Activated T-cell treated with anti-CD3 and anti-CD28 coated beads, Interleukin-2, amount 50 U/mL, for 1 hour (primary cell): ENCODE data around the gene SURF6.
A peak's percentile ranks its signal among the peaks of the same experiment; 100 is the strongest.
"Not testable (repeated sequence)": the region's sequence is repeated elsewhere in the genome, so short reads cannot be mapped to it uniquely, and the experiment has no call there.

ENCODE experiments used
- DNase-seq: peaks from one replicate; pipeline ENCODE4 v3.0.0-alpha.2; 2020

SURF6 gene

GRCh38 chr9:133335924-133336811 is at the start of gene SURF6:
Gene SURF6 (minus strand): TSS chr9:133336188. CDS start chr9:133336132, 56 bp downstream.
- DNase-seq: peak; percentile 92

GRCh38 chr9:133385452-133385851 is 49.5 kb upstream of the SURF6 start:
- DNase-seq: no peak

DNA sequence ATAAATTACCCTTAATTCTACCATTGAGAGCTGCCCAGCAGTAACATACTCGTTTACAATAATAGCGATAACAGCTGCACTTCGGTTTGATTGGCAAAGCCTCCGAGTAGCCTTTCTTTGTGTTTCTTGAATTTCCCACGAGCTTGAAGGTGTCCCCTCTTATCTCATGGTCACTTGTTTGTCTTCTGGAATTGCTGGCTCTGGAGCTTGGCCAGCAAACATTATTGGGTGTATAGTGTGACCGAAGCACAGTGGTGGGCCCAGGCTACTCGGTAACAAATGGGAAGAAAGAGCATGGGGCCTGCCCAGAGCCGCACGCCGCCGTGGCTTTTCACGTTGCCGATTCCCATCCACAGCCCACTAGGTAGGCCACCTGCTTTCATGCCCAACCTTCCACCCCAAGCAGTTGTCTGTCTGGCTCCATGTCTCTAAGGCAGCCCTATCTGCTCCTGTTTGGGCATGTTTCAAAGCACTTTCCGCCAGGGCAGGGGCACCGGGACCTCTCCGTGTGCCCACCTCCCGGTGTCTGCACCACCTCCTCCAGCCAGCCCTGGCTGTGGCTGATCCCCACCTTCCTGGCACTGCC is 48.8 kb upstream of the SURF6 start:
- no peak for DNase-seq

DNA sequence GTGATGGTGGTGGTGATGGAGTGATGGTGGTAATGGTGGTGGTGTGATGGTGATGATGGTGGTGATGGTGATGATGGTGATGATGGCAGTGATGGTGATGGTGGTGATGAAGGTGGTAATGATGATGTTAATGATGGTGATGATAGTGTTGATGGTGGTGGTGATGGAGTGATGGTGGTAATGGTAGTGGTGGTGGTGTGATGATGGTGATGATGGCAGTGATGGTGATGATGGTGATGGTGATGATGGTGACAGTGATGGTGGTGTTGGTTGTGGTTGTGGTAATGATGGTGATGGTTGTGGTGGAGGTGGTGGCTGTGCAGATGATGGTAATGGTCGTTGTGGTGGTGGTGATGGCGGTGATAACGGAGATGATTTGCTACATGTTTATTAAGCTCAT is 47.5 kb upstream of the SURF6 start:
- DNase-seq: no peak

- no peak for DNase-seq
These were observed 46.6 kb upstream of the SURF6 start for GRCh38 chr9:133382507-133383141.

DNA sequence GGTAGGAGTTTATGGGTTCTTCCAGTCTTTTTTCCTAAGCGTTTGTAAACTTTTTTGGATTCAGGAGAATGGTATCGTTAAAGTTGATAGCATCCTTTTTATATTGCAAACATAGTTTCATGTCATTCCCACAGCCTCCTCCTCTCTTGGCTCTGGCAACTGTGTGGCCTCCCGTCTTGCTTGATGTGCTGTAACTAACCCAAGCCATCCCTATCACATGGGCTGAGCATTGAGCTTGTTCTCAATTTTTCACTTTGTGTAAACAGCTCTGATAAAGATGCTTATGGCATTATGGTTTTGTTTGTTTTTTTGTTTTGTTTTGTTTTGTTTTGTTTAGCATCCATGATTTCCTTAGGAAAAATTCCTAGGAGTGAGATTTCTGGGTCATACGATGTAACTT is 44.7 kb upstream of the SURF6 start:
- no peak for DNase-seq

DNA sequence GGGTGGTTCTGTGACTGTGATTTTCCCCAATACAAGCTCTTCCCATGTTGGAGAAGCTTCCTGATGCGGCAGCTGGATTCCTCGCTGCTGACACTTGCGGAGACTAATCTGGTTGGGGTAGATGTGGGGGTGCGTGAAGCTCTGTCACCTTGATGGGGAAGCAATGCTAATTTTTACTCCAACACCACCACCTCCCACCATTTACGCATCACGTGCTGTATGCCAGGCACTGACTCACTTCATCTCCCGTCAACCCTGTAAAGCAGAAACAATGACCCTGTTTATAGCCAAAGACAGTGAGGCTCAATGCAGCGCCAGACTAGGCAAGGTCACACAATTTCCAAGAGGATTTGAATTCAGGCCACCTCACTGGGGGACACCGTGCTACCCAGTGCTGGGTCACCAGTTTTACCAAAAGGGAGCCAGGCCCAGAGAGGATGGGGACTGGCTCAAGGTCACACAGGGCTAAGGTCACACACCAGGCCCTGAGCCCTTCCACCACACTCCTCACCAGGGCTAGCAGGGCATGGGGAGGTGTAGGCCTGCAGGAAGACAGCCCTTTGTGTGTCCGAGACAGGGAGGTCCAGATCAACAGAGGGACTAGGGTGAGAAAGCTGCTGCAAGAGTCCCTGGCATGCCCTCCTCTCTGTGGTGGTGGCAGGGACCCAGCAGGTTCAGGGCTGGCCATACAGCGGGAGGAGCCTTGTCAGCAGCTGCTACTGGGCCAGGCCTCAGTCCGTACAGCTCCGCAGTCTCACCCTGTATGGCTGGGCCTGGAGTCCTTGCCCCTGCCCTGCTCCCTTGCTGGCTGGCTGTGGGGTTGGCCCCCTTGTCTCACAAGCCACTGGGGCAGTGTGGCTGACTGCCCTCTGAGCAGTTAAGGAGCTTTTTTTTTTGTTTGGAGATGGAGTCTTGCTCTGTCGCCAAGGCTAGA is 43.4 kb upstream of the SURF6 start:
- DNase-seq: no peak

DNA sequence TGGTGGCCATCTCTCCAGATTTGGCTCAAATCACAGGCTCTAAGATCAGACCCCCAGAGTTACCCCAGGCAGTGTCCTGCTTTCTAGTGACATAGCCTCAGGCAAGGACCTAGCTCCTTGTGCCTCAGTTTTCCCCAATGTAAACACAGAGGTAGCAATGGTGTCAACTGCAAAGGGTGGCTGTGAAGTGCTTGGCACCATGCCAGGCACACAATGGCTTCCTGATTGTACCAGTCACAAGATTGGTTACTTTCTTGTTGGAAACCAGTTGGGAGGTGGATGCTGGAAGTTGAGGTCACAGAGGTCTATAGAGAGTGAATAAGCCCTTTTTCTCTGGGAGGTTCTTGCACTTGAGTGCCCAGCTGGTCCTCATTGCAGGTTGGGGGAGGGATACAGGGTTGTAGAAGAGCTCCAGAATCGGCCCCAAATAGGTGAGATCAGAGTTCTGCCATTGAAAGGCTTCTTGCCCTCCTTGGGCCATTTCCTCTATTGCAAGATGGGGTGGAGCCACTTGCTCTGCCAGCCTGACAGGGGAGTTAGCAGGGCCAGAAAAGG is 42.5 kb upstream of the SURF6 start:
- no peak for DNase-seq

DNA sequence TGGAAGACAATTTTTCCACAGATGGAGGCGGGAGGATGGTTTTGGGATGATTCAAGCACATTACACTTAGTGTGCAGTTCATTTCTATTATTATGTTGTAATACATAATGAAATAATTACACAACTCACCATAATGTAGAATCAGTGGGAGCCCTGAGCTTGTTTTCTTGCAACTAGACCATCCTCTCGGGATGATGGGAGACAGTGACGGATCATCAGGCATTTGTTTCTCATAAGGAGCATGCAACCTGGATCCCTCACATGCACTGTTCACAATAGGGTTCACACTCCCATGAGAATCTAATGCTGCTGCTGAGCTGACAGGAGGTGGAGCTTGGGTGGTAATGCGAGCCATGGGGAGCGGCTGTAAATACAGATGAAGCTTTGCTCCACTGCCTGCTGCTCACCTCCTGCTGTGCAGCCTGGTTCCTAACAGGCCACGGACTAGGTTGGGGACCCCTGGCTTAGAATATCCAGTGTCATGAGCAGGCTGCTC is 41.8 kb upstream of the SURF6 start:
- no peak for DNase-seq

- not testable (repeated sequence) for DNase-seq
These were observed 41.3 kb upstream of the SURF6 start for GRCh38 chr9:133377280-133377679.

DNA sequence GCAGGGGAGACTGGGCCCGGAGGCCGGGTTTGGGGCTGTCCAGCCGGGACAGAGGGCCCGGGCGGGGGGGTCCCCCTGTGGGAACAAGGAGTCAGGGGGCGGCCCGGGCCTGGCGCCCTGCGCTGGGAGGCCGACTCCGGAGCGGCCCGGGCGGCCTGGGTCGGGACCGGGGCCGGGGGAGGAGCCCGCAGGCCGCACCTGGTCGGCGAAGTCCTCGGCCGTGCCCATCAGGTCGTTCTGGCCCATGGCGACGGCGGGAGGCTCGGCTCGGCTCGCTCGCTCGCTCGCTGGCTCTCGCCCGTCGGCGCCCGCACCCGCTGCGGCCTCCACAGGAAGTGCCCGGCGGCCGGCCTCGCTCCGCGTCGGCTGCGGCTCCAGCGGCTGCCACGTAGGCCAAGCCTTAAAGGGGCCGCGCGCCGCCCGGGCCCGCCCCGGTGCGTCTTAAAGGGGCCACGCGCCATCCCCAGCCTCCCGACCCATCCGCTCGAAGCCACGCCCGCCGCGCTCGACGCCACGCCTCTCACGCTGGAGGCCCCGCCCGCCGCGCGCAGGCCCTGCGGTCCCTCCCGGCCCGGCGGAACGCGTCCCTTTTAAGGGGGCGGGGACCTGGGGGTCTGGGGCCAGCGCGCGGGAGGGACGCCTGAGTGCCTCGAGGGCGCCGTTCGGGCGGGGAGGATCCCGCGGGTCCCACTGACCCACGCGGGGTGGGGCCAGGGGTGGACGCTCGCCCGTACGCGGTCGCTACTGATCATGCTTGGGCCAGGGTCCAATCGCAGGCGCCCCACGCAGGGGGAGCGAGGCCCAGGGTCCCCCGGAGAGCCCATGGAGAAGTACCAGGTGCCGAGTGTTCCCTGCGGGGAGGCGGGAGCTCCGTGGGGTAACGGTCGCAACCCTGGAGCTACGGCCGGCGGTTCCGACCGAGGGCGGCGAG is 40.0 kb upstream of the SURF6 start, which contains the start of the genes STKLD1 and SURF4:
Gene STKLD1 (plus strand): TSS at position 643 of the 931 bp plus-strand sequence. CDS start 108 bp downstream, at position 751.
Gene SURF4 (minus strand): TSS at position 337 of the 931 bp plus-strand sequence. CDS start 91 bp downstream, at position 246.
- peak; percentile 98 for DNase-seq

DNA sequence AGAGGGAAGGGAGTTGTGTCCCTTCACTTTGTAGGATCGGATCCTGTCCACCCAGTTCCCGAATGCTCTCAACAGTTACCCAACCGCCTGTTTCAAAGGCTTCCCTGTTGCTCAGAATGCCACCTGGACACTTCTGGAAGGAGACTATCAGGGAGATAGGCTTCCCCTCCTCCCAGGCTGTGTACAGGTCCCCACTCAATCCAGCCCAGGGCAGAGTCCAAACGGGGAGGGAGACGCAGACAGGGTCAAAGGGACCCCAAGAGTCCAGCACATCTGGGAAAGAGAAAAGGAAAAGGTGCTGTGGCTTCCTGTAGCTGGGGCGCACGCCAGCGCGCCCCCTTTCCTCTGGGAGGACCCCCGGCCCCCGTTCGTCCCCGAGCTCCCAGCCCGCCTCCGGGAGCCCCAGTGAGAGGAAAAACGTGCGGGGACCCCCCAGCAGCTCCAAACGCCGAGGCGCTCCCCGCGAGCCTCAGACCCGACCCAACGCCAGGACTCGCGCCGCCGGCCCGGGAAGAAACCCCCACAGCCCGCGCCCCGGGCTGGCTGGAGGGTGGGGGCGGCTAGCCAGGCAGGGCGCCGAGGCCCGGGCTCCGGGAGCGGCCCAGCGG is 39.2 kb upstream of the SURF6 start:
- DNase-seq: no peak

GRCh38 chr9:133374612-133375115 is 38.7 kb upstream of the SURF6 start:
- no peak for DNase-seq

- no peak for DNase-seq
These were observed 36.2 kb upstream of the SURF6 start for GRCh38 chr9:133372144-133372543.

- DNase-seq: peak; percentile 70
These were observed 35.3 kb upstream of the SURF6 start for GRCh38 chr9:133371261-133371711.

GRCh38 chr9:133370685-133371084 is 34.7 kb upstream of the SURF6 start:
- peak; percentile 43 for DNase-seq

DNA sequence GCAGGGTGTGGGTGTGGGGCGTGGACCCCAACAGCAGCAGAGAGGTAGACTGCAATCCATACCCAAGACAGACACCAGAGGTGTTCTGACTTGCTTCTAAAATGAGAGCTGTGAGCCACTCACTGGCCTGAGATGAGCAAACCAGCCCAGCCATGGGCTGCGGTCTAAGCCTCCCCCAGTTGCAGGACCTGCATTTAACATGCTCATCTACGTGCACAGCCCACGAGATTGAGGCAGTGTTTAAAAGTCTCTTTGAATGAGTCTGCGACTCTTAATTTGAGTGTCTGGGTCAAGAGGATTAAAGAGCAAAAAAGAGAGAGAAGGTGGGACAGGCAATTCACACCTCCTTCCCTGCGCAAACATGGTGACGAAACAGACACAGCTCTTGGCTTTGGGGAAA is 33.9 kb upstream of the SURF6 start:
- no peak for DNase-seq

DNA sequence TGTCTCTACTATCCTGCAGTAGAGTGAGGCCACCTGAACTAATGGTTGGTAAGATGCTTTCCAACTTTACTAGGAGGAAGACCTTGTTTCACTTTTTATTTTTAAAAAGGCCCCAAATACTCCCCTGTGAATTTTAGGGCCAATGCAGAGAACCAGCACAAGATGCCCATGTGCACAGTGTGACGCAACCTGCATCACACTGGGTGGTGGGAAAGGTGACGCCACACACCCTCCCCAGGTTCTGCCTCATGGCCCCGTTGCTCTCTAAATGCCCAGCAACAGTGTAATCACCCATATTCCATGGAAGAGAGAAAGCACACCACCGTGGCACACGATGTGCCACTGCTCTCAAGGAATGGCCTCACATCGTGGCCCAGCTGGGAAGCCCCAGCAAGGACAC is 33.4 kb upstream of the SURF6 start:
- no peak for DNase-seq

GRCh38 chr9:133368249-133368881 is 32.4 kb upstream of the SURF6 start:
- DNase-seq: no peak

DNA sequence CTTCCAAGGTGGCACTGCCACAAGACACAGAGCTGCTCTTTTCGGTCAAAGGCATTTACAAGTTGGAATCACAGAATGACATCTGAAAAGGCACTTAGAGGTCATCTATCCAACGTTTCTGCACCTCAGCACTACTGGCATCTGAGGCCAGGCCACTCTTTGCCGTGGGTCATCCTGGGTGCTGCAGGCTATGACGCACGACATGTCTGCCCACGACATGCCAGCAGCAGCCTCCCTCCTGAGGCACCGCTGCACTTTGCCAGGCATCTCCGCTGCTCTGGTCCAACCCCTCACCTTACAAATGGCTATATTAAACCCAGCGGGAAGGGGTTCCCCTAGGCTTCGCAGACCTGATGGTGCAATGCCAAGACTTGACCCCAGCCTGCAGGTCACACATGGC is 31.8 kb upstream of the SURF6 start:
- no peak for DNase-seq
